ENCODE results near the gene LIMA1.
"Not testable (repeated sequence)": the region's sequence is repeated elsewhere in the genome, so short reads cannot be mapped to it uniquely, and the experiment has no call there.

The LIMA1 gene

GRCh38 chr12:50283229-50283923 is at the start of gene LIMA1:
TSS of gene LIMA1 (minus strand) at chr12:50283520. CDS start at chr12:50248751, 34,769 bp downstream.
- peak within 1 kb of the TSS; percentile 82 for H2AFZ ChIP-seq (ENCODE audit: low read depth, low read length)
- peak within 1 kb of the TSS; percentile 58 for H3K4me3 ChIP-seq (ENCODE audit: low read length)
- H3K4me1 ChIP-seq (ENCODE audit: insufficient read depth, low read length) = peaks cover 13% of the 10 kb centered on the region
- H3K27me3 ChIP-seq (ENCODE audit: insufficient read depth, low read length) = no peaks in the 10 kb centered on the region
- H3K36me3 ChIP-seq (ENCODE audit: insufficient read depth, low read length) = no peaks in the 10 kb centered on the region
- H3K9me3 ChIP-seq (ENCODE audit: low read length) = no peaks in the 10 kb centered on the region

GRCh38 chr12:50331745-50332144 is 48.4 kb upstream of the LIMA1 start:
- no peaks in the 10 kb centered on the region for H3K9me3 ChIP-seq (ENCODE audit: low read length)
- H2AFZ ChIP-seq (ENCODE audit: low read depth, low read length) = no peak overlapping the region
- H3K4me1 ChIP-seq (ENCODE audit: insufficient read depth, low read length) = no peaks in the 10 kb centered on the region
- H3K36me3 ChIP-seq (ENCODE audit: insufficient read depth, low read length) = no peaks in the 10 kb centered on the region
- H3K27me3 ChIP-seq (ENCODE audit: insufficient read depth, low read length) = no peaks in the 10 kb centered on the region
- no peak overlapping the region for H3K4me3 ChIP-seq (ENCODE audit: low read length)

- H3K36me3 ChIP-seq (ENCODE audit: insufficient read depth, low read length); H3K4me3 ChIP-seq (ENCODE audit: low read length); H2AFZ ChIP-seq (ENCODE audit: low read depth, low read length); H3K4me1 ChIP-seq (ENCODE audit: insufficient read depth, low read length); H3K27me3 ChIP-seq (ENCODE audit: insufficient read depth, low read length); H3K9me3 ChIP-seq (ENCODE audit: low read length): not testable (repeated sequence)
Measured at GRCh38 chr12:50328664-50329063, 45.3 kb upstream of the LIMA1 start.

GRCh38 chr12:50326590-50327284 is 43.4 kb upstream of the LIMA1 start:
- no peak overlapping the region for H3K4me3 ChIP-seq (ENCODE audit: low read length)
- H3K9me3 ChIP-seq (ENCODE audit: low read length) = no peaks in the 10 kb centered on the region
- no peak overlapping the region for H2AFZ ChIP-seq (ENCODE audit: low read depth, low read length)
- H3K4me1 ChIP-seq (ENCODE audit: insufficient read depth, low read length) = no peaks in the 10 kb centered on the region
- H3K36me3 ChIP-seq (ENCODE audit: insufficient read depth, low read length) = no peaks in the 10 kb centered on the region
- no peaks in the 10 kb centered on the region for H3K27me3 ChIP-seq (ENCODE audit: insufficient read depth, low read length)

- Histone ChIP-seq H3K27me3 (ENCODE audit: insufficient read depth, low read length) (no peaks in the 10 kb centered on the region), H3K4me1 (ENCODE audit: insufficient read depth, low read length) (no peaks in the 10 kb centered on the region), H2AFZ (ENCODE audit: low read depth, low read length) (no peak overlapping the region), H3K36me3 (ENCODE audit: insufficient read depth, low read length) (no peaks in the 10 kb centered on the region), H3K4me3 (ENCODE audit: low read length) (no peak overlapping the region), H3K9me3 (ENCODE audit: low read length) (no peaks in the 10 kb centered on the region)
Measured at GRCh38 chr12:50325890-50326391, 42.6 kb upstream of the LIMA1 start.

- not testable (repeated sequence) for H3K9me3 ChIP-seq (ENCODE audit: low read length); H3K27me3 ChIP-seq (ENCODE audit: insufficient read depth, low read length); H2AFZ ChIP-seq (ENCODE audit: low read depth, low read length); H3K4me1 ChIP-seq (ENCODE audit: insufficient read depth, low read length); H3K36me3 ChIP-seq (ENCODE audit: insufficient read depth, low read length); H3K4me3 ChIP-seq (ENCODE audit: low read length)
Measured at GRCh38 chr12:50324770-50325169, 41.5 kb upstream of the LIMA1 start.

- H3K4me1 ChIP-seq (ENCODE audit: insufficient read depth, low read length); H3K4me3 ChIP-seq (ENCODE audit: low read length); H3K27me3 ChIP-seq (ENCODE audit: insufficient read depth, low read length); H3K9me3 ChIP-seq (ENCODE audit: low read length); H2AFZ ChIP-seq (ENCODE audit: low read depth, low read length); H3K36me3 ChIP-seq (ENCODE audit: insufficient read depth, low read length): not testable (repeated sequence)
Measured at GRCh38 chr12:50324077-50324476, 40.8 kb upstream of the LIMA1 start.

- Histone ChIP-seq H3K9me3 (ENCODE audit: low read length) (no peaks in the 10 kb centered on the region), H3K4me1 (ENCODE audit: insufficient read depth, low read length) (no peaks in the 10 kb centered on the region), H2AFZ (ENCODE audit: low read depth, low read length) (no peak overlapping the region), H3K4me3 (ENCODE audit: low read length) (no peak overlapping the region), H3K36me3 (ENCODE audit: insufficient read depth, low read length) (no peaks in the 10 kb centered on the region), H3K27me3 (ENCODE audit: insufficient read depth, low read length) (no peaks in the 10 kb centered on the region)
Measured at GRCh38 chr12:50322206-50322605, 38.9 kb upstream of the LIMA1 start.

GRCh38 chr12:50317203-50317602 is 33.9 kb upstream of the LIMA1 start:
- Histone ChIP-seq H3K4me3 (ENCODE audit: low read length) (no peak overlapping the region), H3K36me3 (ENCODE audit: insufficient read depth, low read length) (no peaks in the 10 kb centered on the region)

GRCh38 chr12:50315803-50316202 is 32.5 kb upstream of the LIMA1 start:
- H3K27me3 ChIP-seq (ENCODE audit: insufficient read depth, low read length) = no peaks in the 10 kb centered on the region
- H3K36me3 ChIP-seq (ENCODE audit: insufficient read depth, low read length) = no peaks in the 10 kb centered on the region
- H2AFZ ChIP-seq (ENCODE audit: low read depth, low read length) = no peak overlapping the region
- no peaks in the 10 kb centered on the region for H3K4me1 ChIP-seq (ENCODE audit: insufficient read depth, low read length)
- no peaks in the 10 kb centered on the region for H3K9me3 ChIP-seq (ENCODE audit: low read length)
- H3K4me3 ChIP-seq (ENCODE audit: low read length) = no peak overlapping the region

More at GRCh38 chr12:50317203-50317602, 33.9 kb upstream of the LIMA1 start:
- Histone ChIP-seq H3K4me1 (ENCODE audit: insufficient read depth, low read length) (no peaks in the 10 kb centered on the region), H3K27me3 (ENCODE audit: insufficient read depth, low read length) (no peaks in the 10 kb centered on the region), H3K9me3 (ENCODE audit: low read length) (no peaks in the 10 kb centered on the region), H2AFZ (ENCODE audit: low read depth, low read length) (no peak overlapping the region)

- no peak overlapping the region for H2AFZ ChIP-seq (ENCODE audit: low read depth, low read length)
- H3K4me1 ChIP-seq (ENCODE audit: insufficient read depth, low read length) = no peaks in the 10 kb centered on the region
- H3K4me3 ChIP-seq (ENCODE audit: low read length) = no peak overlapping the region
- H3K27me3 ChIP-seq (ENCODE audit: insufficient read depth, low read length) = no peaks in the 10 kb centered on the region
- no peaks in the 10 kb centered on the region for H3K36me3 ChIP-seq (ENCODE audit: insufficient read depth, low read length)
- no peaks in the 10 kb centered on the region for H3K9me3 ChIP-seq (ENCODE audit: low read length)
Measured at GRCh38 chr12:50314636-50315312, 31.5 kb upstream of the LIMA1 start.

- H3K9me3 ChIP-seq (ENCODE audit: low read length); H2AFZ ChIP-seq (ENCODE audit: low read depth, low read length); H3K36me3 ChIP-seq (ENCODE audit: insufficient read depth, low read length); H3K4me1 ChIP-seq (ENCODE audit: insufficient read depth, low read length); H3K27me3 ChIP-seq (ENCODE audit: insufficient read depth, low read length); H3K4me3 ChIP-seq (ENCODE audit: low read length): not testable (repeated sequence)
Measured at GRCh38 chr12:50313971-50314370, 30.7 kb upstream of the LIMA1 start.

- Histone ChIP-seq H2AFZ (ENCODE audit: low read depth, low read length) (no peak overlapping the region), H3K4me1 (ENCODE audit: insufficient read depth, low read length) (no peaks in the 10 kb centered on the region), H3K27me3 (ENCODE audit: insufficient read depth, low read length) (no peaks in the 10 kb centered on the region), H3K36me3 (ENCODE audit: insufficient read depth, low read length) (no peaks in the 10 kb centered on the region), H3K4me3 (ENCODE audit: low read length) (no peak overlapping the region), H3K9me3 (ENCODE audit: low read length) (no peaks in the 10 kb centered on the region)
Measured at GRCh38 chr12:50313256-50313931, 30.1 kb upstream of the LIMA1 start.
